ENCODE results near the gene MCM6.

Gene MCM6

GRCh38 chr2:135876066-135876711 is at the start of gene MCM6:
MCM6 (minus strand) TSS chr2:135876443; CDS start chr2:135876365, 78 bp downstream.
- TF ChIP-seq CTCF (IDR thresholded peaks at IDR 0.05): peak; percentile 21 to 47
- H3K4me3 ChIP-seq: peak within 1 kb of the TSS; percentile 70 to 84
- H3K36me3 ChIP-seq: peaks cover 0 to 3% (median 2%) of the 10 kb centered on the region in 3 donors
- no peaks in the 10 kb centered on the region for H3K9me3 ChIP-seq
- no peaks in the 10 kb centered on the region for H3K27me3 ChIP-seq
- DNase-seq: peak; percentile 97 to 99
- peak within 1 kb of the TSS; percentile 86 to 94 for H3K27ac ChIP-seq
- H3K4me1 ChIP-seq: peaks cover 0 to 20% (median 10%) of the 10 kb centered on the region in 4 donors
- intact Hi-C loops (cut with DNase I; ENCODE audit: low total_unique reads): no loop called here

- no peak overlapping the region for H3K4me3 ChIP-seq
- H3K27me3 ChIP-seq: no peaks in the 10 kb centered on the region
- no peak for DNase-seq
- H3K9me3 ChIP-seq: no peaks in the 10 kb centered on the region
- no peak for TF ChIP-seq CTCF (IDR thresholded peaks at IDR 0.05)
- intact Hi-C loops (cut with DNase I; ENCODE audit: low total_unique reads): no loop called here
- H3K36me3 ChIP-seq: peaks cover 10 to 52% (median 24%) of the 10 kb centered on the region in 3 donors
- H3K27ac ChIP-seq: no peak overlapping the region
- peaks cover 0 to 4% (median 0%) of the 10 kb centered on the region in 4 donors for H3K4me1 ChIP-seq
Observed at GRCh38 chr2:135925571-135925970, 49.3 kb upstream of the MCM6 start.

- no peak for DNase-seq
- intact Hi-C loops (cut with DNase I; ENCODE audit: low total_unique reads): loop anchor here (10.0 kb wide), 1 partner anchor 469 kb away; no protein-coding TSS in a partner anchor
- no peaks in the 10 kb centered on the region for H3K4me1 ChIP-seq
- H3K36me3 ChIP-seq: peaks cover 6 to 19% (median 11%) of the 10 kb centered on the region in 3 donors
- H3K9me3 ChIP-seq: no peaks in the 10 kb centered on the region
- H3K27me3 ChIP-seq: no peaks in the 10 kb centered on the region
- TF ChIP-seq CTCF (IDR thresholded peaks at IDR 0.05): peak; percentile 25 to 31
- H3K4me3 ChIP-seq: no peak overlapping the region
- H3K27ac ChIP-seq: no peak overlapping the region
Observed at GRCh38 chr2:135916207-135916606, 40.0 kb upstream of the MCM6 start.

GRCh38 chr2:135914485-135914884 is 38.2 kb upstream of the MCM6 start:
- H3K36me3 ChIP-seq: peaks cover 8 to 24% (median 22%) of the 10 kb centered on the region in 3 donors
- no peak overlapping the region for H3K27ac ChIP-seq
- no peaks in the 10 kb centered on the region for H3K9me3 ChIP-seq
- no peak for DNase-seq
- intact Hi-C loops (cut with DNase I; ENCODE audit: low total_unique reads): loop anchor here (10.0 kb wide), 1 partner anchor 470 kb away; no protein-coding TSS in a partner anchor
- H3K4me3 ChIP-seq: no peak overlapping the region
- no peaks in the 10 kb centered on the region for H3K27me3 ChIP-seq
- no peak for TF ChIP-seq CTCF (IDR thresholded peaks at IDR 0.05)
- no peaks in the 10 kb centered on the region for H3K4me1 ChIP-seq

- intact Hi-C loops (cut with DNase I; ENCODE audit: low total_unique reads): loop anchor here (10.0 kb wide), 1 partner anchor 471 kb away; no protein-coding TSS in a partner anchor
- no peaks in the 10 kb centered on the region for H3K27me3 ChIP-seq
- peak; percentile 54 to 76 for TF ChIP-seq CTCF (IDR thresholded peaks at IDR 0.05)
- H3K36me3 ChIP-seq: peaks cover 14 to 30% (median 22%) of the 10 kb centered on the region in 3 donors
- no peak for DNase-seq
- no peaks in the 10 kb centered on the region for H3K9me3 ChIP-seq
- no peak overlapping the region for H3K27ac ChIP-seq
- no peak overlapping the region for H3K4me3 ChIP-seq
- H3K4me1 ChIP-seq: no peaks in the 10 kb centered on the region
Observed at GRCh38 chr2:135913727-135914365, 37.6 kb upstream of the MCM6 start.

All from tibial artery (tissue), 4 donors.